IPS DF 4.7 (cell line): ENCODE data around the gene DPF1.
"Not testable (repeated sequence)": the region's sequence is repeated elsewhere in the genome, so short reads cannot be mapped to it uniquely, and the experiment has no call there.

ENCODE experiments used
- DNase-seq: peaks from one replicate; pipeline ENCODE4 v3.0.0-alpha.2; 2013; ENCODE audit warnings: low spot score; ENCODE audit errors: extremely low read depth

The DPF1 gene

DNA sequence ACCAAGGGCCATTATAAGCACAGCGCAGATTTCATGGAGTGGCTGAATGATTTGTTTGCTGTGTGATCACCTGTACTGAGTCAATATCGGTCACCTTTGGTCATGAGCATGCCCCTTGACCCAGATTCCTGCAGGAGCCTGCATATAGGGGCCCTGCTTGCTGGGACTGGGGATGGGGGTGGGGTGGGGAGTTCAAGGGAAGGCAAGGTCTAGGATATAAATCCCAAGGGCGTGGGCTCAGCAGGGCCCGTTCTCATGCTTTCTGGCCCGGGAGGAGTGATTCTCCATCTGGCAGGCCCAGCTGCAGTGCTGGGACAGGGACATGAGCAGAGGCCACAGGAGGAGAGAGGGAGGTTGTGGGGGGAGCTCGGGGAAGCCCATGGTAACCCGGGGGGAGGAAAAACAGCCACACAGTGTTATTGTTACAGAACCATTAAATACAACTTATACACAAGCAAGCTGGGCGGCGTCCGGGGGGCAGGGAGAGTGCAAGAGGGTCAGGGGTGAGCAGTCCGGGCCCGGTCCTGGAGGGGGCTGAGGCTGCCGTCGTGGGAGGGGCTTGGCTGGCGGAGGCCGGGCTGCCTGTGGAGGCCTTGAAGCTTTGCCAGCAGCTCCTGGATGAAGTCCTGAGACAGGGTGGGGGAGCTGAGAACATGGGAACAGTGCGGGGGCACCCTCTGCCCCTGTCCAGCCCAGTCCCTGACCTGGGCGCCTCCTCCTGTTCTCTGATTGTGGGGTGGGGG, 27.0 kb upstream of the DPF1 start:
- DNase-seq, result no peak

DNA sequence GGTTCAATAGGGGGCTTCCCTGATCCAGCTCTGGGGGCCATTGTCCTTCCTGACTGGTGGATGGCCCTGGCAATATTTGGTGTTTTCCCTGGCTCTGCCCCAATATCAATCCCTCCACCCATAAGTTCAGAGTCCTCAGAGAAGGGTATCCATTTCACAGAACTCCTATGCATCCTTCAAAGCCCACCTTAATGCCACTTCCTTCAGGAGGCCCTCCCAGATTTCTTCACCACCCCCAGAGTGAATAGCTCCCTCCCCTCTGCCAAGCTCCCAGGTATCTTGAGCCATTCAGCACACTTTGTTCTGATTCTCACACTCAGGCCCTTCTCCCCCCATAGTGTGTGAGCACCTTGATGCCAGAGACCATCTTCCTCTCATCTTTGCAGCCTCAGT, 26.4 kb upstream of the DPF1 start:
- DNase-seq, result no peak

DNA sequence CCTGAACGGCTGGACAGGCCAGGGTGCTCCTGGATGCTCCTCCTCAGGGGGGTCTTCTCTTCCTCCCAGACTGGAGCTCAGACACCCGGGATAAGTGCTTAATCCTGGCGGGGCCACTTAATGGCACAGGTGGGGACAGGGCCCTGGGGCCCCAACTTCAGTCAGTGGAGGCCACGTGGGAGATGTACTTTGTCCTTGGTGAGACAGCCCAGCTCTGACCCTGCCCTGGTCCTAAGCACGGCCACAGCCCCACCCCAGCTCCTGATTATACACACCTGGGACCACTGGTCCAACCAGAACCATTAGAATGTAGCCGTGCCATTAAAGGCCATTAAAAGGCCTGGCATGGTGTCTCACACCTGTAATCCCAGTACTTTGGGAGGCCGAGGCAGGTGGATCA, 24.4 kb upstream of the DPF1 start:
- no peak for DNase-seq

DNA sequence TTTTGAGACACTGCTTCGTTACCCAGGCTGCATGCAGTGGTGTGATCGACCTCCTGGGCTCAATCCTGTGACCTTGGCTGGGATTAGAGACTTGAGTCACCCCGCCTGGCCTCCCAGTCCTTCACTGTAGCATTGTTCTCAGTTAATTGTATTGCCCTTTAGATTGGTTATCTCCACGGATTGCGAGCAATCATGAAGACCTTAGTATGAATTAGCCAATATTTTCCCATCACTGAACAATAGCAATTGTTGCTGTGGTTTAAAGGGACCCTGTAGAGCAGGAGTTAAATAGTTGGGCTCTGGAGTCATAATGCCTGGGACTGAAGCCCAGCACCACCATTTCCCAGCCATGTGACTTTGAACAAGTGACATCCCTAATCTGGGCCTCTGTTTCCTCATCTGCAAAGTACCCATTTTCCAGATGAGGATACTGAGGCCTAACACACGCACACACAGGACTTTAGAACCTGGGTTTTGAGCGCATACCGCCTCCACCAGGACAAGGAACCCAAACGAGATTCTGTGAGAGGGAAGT, 23.8 kb upstream of the DPF1 start:
- no peak for DNase-seq

DNA sequence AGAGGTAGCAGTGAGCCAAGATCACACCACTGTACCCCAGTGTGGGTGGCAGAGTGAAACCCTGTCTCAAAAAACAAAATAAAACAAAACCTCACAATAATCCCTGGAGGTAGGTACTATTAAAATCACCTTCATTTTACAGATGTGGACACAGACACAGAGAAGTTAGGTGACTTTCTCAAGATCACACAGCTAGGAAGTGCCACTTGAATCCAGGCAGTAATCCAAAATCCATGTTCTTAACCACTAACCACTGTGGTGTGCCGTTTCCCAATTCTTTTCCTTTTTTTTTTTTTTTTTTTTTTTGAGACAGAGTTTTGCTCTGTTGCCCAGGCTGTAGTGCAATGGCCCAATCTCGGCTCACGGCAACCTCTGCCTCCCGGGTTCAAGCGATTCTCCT, 23.1 kb upstream of the DPF1 start:
- DNase-seq, result no peak

DNA sequence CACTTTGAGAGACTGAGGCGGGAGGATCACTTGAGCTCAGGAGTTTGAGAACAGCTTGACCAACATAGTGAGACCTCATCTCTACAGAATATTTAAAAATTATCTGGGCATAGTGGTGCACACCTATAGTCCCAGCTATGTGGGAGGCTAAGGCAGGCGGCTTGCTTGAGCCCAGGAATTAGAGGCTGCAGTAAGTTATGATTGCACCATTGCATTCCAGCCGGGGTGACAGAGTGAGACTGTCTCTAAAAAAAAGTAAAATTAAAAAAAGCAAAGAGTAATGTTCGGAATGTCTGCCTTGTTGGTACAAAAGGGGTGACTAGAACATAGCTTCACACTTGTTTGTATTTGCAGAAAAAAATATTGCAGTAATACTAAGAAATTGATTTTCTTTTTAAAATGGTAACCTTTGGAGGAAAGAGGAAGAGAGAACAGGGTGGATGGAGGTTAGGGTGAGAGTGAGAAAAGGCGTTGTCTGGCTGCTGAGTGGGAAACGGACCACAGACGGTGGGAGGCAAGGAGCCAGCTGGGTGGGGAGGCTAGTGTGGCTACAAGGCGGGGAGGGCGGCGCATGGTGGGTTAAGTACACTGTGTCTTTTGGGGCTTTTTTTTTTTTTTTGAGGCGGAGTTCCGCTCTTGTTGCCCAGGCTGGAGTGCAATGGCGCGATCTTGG, 21.9 kb upstream of the DPF1 start:
- DNase-seq, result no peak

DNA sequence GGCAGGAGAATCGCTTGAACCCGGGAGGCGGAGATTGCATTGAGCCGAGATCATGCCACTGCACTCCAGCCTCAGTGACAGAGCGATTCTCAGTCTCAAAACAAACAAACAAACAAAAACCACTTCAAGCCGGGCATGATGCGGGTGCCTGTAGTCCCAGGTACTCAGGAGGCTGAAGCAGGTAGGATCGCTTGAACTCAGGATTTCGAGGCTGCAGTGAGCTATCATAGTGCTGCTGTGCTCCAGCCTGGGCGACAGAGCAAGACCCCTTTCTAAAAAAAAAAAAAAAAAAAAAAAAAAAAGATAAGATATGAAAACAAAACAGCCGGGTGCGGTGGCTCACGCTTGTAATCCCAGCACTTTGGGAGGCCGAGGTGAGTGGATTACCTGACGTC, 19.3 kb upstream of the DPF1 start:
- no peak for DNase-seq

DNA sequence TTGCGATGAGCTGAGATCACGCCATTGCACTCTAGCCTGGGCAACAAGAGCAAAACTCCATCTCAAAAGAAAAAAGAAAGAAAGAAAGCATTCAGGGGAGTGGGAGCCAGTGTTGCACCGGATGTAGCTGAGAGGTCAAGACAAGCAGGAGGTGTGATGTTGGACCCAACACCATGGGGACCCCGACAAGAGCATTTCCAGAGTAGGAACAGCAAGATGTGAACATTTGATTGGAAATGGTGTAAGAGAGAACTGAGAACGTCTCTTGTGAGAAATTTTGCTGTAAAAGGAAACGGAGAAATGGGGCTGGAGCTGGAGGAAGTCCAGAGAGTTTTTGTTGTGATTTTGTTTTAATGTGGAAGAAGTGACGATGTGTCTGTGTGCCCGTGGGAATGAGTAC, 15.8 kb upstream of the DPF1 start:
- DNase-seq, result no peak

DNA sequence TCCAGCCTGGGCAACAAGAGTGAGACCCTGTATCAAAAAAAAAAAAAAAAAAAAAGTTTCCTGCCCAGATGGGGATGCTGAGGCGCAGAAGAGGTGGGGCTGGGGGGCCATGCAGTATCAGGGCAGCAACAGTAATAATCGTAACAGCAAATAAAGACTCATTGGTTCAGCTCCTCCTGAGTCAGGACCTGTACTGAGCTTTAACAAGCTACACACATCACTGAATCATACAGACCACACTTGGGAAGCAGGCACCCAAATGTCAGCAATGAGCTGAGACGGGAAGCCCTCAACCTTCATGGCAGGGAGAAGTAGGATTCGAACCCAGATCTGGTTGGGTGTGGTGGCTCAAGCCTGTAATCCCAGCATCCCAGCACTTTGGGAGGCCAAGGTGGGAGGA, 10.6 kb upstream of the DPF1 start:
- DNase-seq, result no peak

DNA sequence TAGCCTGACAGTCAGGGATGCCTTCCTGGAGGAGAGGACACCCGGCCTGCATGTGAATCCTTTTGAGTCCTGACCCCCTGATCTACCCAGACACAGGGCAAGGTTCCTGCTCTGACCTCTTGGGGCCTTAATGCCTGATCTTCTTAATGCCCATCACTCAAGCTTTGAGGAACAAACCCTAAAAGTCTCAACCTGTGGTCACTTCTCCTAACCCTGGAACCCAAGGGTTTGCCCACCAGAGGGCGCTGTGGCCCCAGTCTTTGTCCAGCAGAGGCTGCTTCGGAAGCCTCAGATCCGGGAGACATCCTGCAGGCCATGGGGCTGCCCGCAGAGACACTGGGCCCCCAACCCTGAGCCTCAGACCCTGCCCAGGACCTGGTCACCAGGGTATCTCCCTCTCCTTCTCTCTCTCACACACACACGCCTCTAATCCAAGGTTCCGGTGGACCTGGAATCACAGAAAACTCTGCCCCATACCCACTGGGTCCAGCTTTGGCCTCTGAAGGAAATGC, 9.8 kb upstream of the DPF1 start:
- DNase-seq, result no peak

DNA sequence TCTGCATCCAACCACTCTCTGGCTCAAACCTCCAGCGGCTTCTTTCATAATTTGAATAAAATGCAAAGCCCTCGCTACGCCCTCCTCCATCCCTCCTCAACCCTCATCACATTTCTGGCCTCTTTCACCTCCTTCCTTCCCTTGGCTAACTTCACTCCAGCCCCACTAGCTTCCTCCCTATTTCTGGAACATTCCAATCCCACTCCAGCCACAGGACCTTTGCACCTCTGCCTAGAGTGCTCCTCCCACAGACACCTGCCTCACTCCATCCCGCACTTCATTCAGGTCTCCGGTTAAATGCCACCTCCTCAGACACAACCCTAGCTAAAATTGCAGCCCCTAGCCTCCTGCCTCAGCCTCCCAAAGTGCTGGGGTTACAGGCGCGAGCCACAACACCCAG, 7.9 kb upstream of the DPF1 start:
- no peak for DNase-seq

DNA sequence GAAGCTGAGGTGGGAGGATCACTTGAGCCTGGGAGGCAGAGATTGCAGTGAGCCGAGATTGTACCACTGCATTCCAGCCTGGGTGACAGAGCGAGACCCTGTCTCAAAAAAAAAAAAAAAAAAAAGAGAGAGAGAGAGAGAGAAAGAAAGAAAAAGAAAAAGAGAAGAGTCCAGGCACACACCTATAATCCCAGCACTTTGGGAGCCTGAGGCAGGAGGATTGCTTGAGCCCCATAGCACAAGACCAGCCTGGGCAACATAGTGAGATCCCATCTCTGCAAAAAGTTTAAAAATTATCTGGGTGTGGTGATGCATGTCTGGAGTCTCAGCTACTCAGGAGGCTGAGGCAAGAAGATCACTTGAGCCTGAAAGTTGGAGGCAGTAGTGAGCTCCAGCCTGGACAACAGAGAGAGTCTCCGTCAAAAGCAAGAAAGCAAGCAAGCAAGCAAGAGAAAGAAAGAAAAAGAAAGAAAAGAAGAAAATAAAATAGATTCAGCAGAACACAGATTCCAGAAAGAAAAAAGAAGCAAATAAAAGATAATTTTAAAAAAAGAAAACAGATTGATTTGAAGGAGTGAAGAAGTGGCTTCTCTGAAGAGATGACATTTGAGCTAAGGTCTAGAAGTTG, 6.6 kb upstream of the DPF1 start:
- not testable (repeated sequence) for DNase-seq

DNA sequence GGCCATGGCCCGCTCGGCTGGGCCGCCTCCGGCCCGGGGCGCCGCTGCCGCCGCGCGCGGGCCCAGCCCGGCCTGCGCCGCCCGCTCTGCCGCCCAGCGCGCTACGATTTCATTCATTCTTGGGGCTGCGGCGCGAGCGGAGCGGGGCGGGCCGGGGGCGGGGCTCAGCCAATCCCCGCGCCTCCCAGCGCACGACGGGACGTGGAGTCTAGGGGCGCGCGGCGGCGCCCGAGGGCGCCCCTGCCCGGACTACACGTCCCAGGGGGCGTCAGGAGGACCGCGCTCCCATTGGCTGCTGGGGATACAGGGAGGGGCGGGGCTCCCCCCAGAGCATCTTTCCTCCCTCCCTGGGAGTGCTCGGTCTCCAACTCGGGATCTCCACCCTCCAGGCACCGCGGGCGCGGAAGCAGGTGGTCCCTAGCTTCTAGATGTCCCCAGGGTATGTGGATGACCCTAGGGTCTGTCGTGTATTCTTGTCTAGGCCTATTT, 5.6 kb upstream of the DPF1 start:
- DNase-seq, result no peak

DNA sequence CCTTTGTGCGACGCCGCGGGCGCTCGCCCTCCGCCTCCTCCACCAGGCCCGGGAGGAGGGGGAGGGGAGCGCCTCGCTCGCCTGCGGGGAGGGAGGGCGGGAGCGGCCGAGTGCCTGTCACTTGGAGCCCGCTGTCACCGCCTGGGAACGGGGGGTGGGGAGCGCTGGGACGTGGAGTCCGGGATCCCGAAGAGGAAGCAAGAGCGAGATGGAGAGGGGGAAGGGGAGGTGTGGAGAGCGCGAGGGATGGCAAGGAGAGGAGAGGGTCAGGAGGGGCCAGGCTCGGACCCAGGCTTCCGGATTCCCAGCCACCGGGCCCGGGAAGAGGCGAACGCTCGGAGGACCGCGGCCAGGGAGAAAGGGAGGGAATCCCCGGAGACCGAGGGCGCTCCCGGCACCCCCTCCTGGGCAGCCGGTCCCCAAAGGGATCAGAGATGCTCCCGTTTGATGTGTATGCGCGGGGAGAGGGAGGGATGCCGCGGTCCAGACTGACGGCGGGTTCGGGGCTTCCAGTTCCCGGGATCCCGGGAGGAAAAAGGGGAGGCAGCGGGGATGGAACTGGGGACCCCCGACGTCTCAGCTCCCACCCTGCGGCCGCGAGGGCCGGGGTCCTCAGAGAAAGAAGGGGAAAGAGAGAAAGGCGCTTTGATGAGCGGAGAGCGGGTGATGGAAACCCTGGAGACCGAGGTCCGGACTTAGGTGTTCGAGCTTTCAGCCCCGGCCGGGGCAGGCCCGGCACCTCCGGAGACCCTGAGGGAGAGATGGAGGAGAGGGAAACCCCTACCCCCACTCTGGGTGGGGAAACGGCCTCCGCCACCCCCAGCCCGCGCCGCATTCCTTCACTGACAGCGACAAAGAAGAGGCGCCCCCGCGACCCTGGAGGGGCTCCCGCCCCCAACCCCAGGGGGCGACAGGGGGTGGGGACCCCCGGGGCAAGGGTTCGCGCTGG, 4.7 kb upstream of the DPF1 start:
- DNase-seq, result no peak

DNA sequence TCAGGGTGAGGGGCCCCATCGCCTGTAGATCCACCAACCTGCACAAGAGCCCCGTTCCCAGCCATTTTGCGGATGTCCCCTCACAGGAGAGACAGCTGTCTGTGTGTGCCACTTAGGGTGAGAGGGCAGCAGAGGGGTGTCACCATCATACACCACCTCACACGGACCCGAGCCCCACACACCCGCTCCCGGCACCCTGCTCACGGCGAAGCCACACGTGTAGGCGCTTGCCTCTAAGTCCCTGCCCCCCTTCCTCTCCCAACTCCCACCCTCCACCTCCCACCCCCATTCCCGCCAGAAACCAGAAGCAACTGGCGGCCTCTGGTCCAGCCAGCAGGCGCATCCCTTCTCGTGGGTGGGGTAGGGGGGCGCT, 4.0 kb upstream of the DPF1 start:
- DNase-seq, result no peak

DNA sequence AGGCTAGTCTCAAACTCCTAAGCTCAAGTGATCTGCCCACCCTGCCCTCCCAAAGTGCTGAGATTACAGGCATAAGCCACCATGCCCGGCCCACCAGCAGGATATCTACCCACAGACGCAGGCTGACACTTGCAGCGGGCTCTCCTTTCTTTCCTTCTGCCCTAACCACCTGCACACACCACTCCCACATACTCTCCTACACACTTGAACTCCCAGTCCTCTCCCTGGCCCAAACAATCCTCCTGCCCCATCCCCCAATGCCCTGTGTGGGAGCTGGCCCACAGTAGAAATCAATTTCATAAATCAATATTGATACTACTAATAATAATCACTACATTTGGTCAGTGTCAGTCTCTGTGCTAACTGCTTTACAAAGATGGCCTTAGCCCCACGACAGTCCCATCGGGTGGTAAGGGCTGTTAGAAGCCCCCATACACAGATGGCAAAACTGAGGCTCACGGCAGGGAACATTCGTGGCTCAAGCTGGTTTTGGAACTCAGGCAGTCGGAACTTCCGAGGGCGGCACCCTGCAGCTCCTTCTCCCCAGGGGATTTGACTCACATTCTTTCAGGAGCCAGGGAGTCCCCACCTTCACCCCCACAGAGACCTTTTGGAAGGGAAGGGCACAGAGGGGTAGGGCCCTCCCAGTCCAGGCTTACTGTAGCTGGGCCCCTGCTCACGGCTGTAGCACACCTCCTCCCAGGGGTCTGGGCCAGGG, 3.4 kb upstream of the DPF1 start:
- no peak for DNase-seq

DNA sequence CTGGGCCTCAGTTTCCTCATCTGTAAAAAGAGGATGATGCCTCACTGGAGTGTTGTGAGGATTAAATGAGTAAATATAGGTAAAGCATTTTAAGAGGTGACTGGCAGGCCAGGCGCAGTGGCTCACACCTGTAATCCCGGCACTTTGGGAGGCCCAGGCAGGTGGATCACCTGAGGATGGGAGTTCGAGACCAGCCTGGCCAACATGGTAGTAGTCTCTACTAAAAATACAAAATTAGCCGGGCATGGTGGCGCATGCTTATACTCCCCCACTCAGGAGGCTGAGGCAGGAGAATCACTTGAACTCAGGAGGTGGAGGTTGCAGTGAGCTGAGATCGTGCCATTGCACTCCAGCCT, 819 bp upstream of the DPF1 start:
- not testable (repeated sequence) for DNase-seq

DNA sequence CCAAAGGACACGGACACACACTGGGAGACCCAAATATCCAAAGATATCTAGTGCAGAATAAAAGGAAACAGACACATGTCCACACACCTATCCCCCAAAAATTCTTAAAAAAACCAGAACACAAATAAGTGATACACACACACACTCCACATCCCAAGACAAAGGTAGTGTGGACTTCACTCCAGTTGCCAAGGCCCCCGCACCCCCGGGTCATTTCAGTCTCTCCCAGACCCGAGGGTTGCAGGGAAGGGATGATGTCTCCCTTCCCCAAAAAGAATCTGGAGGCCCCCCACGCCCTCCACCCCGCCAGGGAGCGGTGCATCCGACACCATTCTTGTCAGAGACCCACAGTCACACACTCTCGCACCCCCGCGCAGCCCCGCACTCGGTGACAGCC, 407 bp downstream of the DPF1 start:
- DNase-seq, result no peak

DNA sequence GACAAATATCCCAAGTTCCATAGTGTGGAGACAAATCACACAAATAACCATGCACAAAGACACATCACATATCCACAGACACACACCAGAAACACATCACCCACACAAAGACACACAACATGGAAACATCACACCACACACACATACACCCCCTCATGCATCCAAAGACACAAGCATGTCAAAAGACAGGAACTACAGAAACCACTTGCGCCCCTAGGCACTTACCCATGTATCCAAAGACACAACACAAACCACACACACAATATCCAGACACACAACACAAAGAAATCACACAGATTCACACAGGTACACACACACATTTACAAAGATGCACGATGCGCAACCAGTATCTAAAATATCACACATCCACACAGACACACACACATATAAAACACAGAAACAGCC, 901 bp downstream of the DPF1 start:
- DNase-seq, result no peak
